K562 (cell line): ENCODE results near the gene TMCO4. TPM values are rescaled to one million over a fixed set of nuclear protein-coding genes. Genes with fewer than 3 reads are reported as not detected.

ENCODE experiments used
- BCOR ChIP-seq: fragments of 450-650 bp; IDR thresholded peaks from 2 replicates; pipeline ENCODE4 v1.6.1; 2016
- CXXC5 ChIP-seq: fragments of 250-450 bp; sonication (Bioruptor Pico); IDR thresholded peaks from 2 replicates; pipeline ENCODE4 v1.8.0; 2022; ENCODE audit warnings: inconsistent platforms, mild to moderate bottlenecking, moderate library complexity
- HDAC3 ChIP-seq: fragments of 450-650 bp; IDR thresholded peaks from 2 replicates; pipeline ENCODE4 v1.6.1; 2018; ENCODE audit warnings: borderline replicate concordance, mild to moderate bottlenecking, moderate library complexity; ENCODE audit not compliant: partially characterized antibody
- KLF1 ChIP-seq: fragments of 450-650 bp; IDR thresholded peaks from 2 replicates; pipeline ENCODE4 v1.6.1; 2016; ENCODE audit warnings: missing genetic modification characterization, missing compliant biosample characterization
- MYC ChIP-seq, 2 experiments: fragments of 250-450 bp in 1 of 2; sonication (Bioruptor Pico) in 1 of 2; IDR thresholded peaks; 2 replicates each; pipeline versions ENCODE4 v1.5.1 to v1.6.1; 2012 to 2021; ENCODE audit warnings: low read depth in 2 of 2, borderline replicate concordance in 1 of 2, improper control_type of control experiment in 1 of 2, low read length in 1 of 2, mild to moderate bottlenecking in 1 of 2, moderate library complexity in 1 of 2
- SMAD3 ChIP-seq: fragments of 450-650 bp; formaldehyde crosslinking; conservative IDR thresholded peaks from 2 replicates; pipeline ENCODE4 v1.4.0; 2020; ENCODE audit warnings: mild to moderate bottlenecking
- SP2 ChIP-seq: IDR thresholded peaks from 2 replicates; pipeline ENCODE4 v1.6.1; 2011; ENCODE audit warnings: mild to moderate bottlenecking, low read depth, low read length, moderate library complexity; ENCODE audit not compliant: poor library complexity, severe bottlenecking; ENCODE audit errors: extremely low read depth
- ZNF24 ChIP-seq: fragments of 450-650 bp; IDR thresholded peaks from 2 replicates; pipeline ENCODE4 v1.6.1; 2016
- ZNF384 ChIP-seq: IDR thresholded peaks from 2 replicates; pipeline ENCODE4 v1.6.1; 2012; ENCODE audit warnings: low read depth, low read length, improper control_type of control experiment
- polyA plus RNA-seq, 8 experiments: library from polyadenylated mRNA; depleted of rRNA in 4 of 8; stranded (reverse) in 5 of 8; unstranded in 3 of 8; fragments of >200 nt; fragmentation: Nextera tagmentation in 2 of 8; fragmentation: Illumina TruSeq in 1 of 8; extraction: Ambion mirVana in 2 of 8; extraction: Trizol in 1 of 8; gene quantifications; 2 replicates each; pipeline versions ENCODE4 v1.2.1 to v1.2.3, GENCODE V29; 2011 to 2014; ENCODE audit warnings: inconsistent platforms in 1 of 8, missing spikeins in 1 of 8
- total RNA-seq, 7 experiments: library from RNA; depleted of rRNA in 6 of 7; stranded (reverse); fragments of >200 nt in 6 of 7; fragmentation: Illumina TruSeq in 2 of 7; extraction: Trizol in 2 of 7; gene quantifications; 2 replicates each; pipeline versions ENCODE4 v1.2.1 to v1.2.3, GENCODE V29; 2011 to 2021; ENCODE audit warnings: low replicate concordance in 1 of 7
- TF ChIP-seq, protein P1 (sequence below): fragments of 200-800 bp; sonication (Bioruptor generic); IDR thresholded peaks from 2 replicates; pipeline ENCODE4 v1.6.1; 2017; ENCODE audit warnings: missing genetic modification characterization, missing compliant biosample characterization
- TF ChIP-seq, protein P2 (sequence below), 3 experiments: fragments of 200-800 bp in 1 of 3; sonication (Bioruptor generic) in 1 of 3; sonication (generic) in 1 of 3; formaldehyde crosslinking in 1 of 3; IDR thresholded peaks; 2 replicates each; pipeline versions ENCODE4 v1.6.1 to v1.8.0; 2016 to 2022; ENCODE audit warnings: mild to moderate bottlenecking in 2 of 3, missing compliant biosample characterization in 2 of 3, missing genetic modification characterization in 2 of 3, missing genetic modification reagents in 1 of 3

The TMCO4 gene
- total and polyA plus RNA-seq, 9 of the 15 experiments (the other 6 are each of a cell fraction or from before 2014, with no cell fraction given), result 0.06 to 2.1 (median 1.2) TPM

DNA sequence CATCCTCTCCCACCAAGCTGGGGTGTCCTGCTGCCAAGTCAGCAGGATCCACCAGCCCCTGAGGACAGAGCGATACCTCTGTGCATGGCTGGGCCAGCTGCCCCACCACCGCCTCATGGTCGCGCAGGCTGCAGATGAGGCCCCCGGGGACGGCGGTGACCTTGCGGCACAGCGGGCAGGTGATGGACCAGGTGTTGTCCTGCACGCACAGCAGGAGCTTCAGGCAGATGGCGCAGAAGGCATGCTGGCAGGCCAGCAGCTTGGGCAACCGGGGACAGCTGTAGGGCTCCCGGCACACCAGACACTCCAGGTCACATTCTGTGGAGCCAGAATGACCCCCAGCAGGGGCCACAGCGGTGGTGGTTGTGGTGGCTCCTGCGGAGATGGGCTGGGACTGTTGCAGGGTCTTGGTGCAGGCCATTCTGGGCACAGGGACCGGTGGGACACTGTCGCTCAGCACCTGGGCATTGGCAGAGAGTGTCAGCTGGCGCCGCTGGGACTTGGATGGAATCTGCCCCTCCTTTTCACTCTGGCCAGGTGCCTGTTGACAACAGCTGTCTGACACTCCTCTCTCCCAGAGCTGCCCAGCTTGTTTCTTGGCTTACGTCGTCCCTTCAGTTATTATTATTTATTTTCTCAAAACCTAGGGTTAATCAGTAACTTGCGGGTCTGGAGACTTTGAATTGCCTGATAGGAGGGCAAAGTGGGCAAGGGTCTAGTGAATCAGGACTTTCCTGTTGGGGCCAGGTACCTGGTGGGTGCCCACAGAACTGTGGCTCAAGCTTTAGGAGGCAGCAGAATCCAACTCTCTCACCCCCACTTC lies 15.2 kb upstream of the TMCO4 start, which contains the start of gene RNF186 (continued):
- TF ChIP-seq ZNF384, result no peak
- no peak for TF ChIP-seq SP2
- TF ChIP-seq MYC (IDR thresholded peaks at IDR 0.05; ENCODE audit: low read depth, low read length), result no peak
- TF ChIP-seq MYC (CRISPR knock-in tag; IDR thresholded peaks at IDR 0.05; ENCODE audit: borderline replicate concordance, low read depth), result no peak
- TF ChIP-seq, protein P1, sequence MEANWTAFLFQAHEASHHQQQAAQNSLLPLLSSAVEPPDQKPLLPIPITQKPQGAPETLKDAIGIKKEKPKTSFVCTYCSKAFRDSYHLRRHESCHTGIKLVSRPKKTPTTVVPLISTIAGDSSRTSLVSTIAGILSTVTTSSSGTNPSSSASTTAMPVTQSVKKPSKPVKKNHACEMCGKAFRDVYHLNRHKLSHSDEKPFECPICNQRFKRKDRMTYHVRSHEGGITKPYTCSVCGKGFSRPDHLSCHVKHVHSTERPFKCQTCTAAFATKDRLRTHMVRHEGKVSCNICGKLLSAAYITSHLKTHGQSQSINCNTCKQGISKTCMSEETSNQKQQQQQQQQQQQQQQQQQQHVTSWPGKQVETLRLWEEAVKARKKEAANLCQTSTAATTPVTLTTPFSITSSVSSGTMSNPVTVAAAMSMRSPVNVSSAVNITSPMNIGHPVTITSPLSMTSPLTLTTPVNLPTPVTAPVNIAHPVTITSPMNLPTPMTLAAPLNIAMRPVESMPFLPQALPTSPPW, result no peak
- TF ChIP-seq SMAD3 (CRISPR knock-in tag), result no peak
- TF ChIP-seq ZNF24, result no peak
- TF ChIP-seq, protein P2, sequence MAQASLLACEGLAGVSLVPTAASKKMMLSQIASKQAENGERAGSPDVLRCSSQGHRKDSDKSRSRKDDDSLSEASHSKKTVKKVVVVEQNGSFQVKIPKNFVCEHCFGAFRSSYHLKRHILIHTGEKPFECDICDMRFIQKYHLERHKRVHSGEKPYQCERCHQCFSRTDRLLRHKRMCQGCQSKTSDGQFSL (CRISPR knock-in tag; IDR thresholded peaks at IDR 0.05), result no peak
- TF ChIP-seq, protein P2 (tag; IDR thresholded peaks at IDR 0.05), result no peak
- TF ChIP-seq CXXC5 (CRISPR knock-in tag), result no peak
- TF ChIP-seq HDAC3, result no peak
- no peak for TF ChIP-seq KLF1
- TF ChIP-seq BCOR, result no peak
